Measurements from ENCODE around the gene HSD17B4.

GRCh38 chr5:119478781-119479180 lies 26.5 kb downstream of the HSD17B4 start:
- no peak for TF ChIP-seq POLR2AphosphoS5 (IDR thresholded peaks at IDR 0.05; ENCODE audit: borderline replicate concordance, low read depth, low read length)
- no peak for TF ChIP-seq EZH2 (IDR thresholded peaks at IDR 0.05)
- no peak for TF ChIP-seq FOXP2 (optimal IDR thresholded peaks at IDR 0.05; ENCODE audit: control extremely low read depth, extremely low read length, insufficient read depth)
